COLO668 (cell line): ENCODE data around the gene POLR1C.
"Not testable (repeated sequence)": the region's sequence is repeated elsewhere in the genome, so short reads cannot be mapped to it uniquely, and the experiment has no call there.

Source experiments
- DNase-seq: peaks from one replicate; lab custom pipeline; 2025; ENCODE audit not compliant: unreplicated experiment; lab: John Stamatoyannopoulos, UW

The POLR1C gene

DNA sequence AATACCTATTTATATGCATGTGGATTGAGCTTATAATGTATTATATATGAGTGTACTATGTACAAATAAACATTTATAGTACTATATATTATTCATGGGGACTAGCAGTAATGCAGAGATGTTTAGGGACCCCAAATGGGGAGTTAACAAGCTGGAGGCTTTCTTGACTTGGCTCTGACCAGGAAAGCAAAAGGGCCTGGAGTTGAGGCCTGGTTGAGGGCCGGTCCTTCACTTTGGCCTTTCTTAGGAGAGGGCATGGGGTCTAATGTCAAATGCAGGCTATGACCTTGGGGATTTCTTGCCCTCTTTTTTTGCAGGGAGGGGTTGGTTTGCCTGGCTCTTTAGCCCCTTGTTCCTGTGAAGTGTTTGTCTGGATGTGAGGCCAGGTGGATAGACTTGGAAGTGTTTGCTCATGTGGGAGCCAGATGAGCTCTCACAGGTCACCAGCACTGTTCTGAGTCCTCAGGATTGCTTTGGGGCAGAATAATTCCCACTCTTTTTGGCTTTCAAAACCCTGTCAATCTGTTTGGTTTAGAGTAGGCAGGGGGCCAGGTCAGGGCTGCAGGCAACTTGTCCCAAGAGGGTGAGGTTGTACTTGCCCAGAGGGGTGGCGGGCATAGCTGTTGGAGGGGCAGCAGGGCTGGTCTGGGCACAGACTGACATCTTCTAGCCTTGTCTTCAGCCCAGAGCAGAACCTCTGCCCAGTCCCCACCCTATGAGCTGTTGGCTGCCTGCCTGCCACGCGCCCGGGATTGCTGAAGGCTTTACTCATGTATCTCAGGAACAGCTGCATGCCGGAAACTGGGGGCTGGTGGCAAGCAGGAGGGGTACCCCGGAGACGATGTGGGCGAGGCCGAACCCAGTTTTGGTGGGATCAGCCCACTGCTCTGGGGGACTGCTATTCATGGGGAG lies 24.9 kb upstream of the POLR1C start:
- no peak for DNase-seq

DNA sequence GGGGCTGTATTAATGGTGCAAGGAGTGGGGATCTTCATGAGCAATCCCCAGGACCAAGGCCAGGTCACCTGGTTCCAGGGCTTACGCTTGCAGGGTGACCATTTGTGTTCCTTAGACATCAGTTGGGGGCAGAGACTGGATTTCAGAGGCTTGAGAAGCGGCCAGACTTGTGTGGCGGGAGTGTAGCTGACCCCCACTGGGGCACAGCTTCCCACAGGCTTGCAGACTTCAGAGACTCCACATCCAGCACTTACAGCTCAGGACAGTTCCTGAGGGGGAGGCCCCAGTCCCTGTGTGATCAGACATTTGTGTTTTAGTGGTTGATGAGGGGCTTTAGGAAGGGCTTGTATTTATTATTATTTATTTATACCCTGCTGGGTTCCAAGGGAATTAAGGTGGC lies 24.2 kb upstream of the POLR1C start:
- no peak for DNase-seq

DNA sequence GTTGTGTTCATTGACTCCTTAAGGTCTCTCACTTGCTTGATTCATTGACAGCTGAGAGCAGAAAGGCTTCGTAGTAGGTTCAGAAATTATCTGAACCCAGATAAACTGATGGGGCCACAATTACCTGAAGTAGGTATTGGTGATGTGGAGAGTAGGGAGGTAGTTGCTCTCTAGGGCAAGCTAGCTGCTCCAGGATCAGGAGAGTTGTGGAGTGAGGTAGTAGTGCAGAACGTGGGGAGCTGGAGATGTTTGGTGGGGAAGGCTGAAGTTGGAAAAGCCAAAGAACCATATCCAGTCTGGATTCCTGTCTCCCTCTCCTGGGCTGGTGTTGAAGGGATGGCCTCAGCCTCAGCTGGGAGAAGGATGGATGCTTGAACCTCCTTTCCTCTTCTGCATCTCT lies 23.7 kb upstream of the POLR1C start:
- no peak for DNase-seq

DNA sequence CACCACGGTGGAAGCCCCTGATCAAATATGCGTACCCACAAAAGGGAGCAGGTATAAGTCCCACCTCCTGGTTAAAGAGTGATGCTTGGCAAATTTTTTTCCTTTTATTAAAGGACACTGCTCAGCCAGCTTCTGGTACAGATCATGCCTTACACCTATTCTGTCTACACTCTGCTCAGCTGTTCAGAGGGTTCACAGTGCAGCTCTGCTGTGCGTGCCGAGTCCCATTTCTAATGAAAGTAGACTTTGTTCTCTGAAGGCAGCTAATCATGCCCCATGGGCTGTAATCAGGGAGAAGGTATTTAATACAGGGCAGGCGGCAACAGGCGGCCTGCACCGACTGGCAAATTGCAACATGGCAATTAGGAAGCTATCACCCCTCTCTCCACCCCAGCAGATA lies 23.1 kb upstream of the POLR1C start:
- no peak for DNase-seq

DNA sequence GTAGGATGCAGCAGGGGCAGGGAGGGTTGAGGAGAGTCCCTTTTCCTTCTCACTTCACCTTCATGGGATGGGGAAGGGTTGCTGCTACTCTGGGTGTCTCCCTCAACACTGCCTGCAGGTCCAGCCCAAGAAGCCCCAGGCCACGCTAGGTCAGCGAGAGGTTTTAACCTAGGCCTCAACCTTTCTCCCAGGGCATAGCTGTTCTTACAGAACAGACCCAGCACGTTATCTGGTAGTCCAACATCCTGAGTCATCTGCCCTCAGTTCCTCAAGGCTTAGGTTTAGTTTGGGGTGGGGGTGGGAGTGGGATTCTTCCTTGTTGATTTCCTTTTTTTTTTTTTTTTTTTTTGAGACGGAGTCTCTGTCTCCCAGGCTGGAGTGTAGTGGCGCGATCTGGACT lies 22.6 kb upstream of the POLR1C start:
- no peak for DNase-seq

DNA sequence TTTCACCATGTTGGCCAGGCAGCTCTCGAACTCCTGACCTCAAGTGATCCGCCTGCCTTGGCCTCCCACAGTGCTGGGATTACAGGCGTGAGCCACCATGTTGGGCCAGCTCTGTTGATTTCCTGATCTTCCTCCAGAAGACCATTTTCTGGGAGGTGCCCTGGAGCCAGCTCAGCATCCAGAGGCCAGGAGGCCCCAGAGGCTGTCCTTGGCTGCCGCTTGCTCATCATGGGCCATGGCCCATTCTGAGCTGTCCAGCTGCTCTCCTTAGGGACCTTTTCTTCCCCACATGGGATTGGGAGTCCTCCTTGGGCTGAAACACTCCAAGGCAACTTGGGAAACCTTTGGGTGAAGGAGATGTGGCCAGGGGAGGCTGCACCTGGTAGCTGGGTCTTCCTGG lies 22.1 kb upstream of the POLR1C start:
- DNase-seq = no peak

DNA sequence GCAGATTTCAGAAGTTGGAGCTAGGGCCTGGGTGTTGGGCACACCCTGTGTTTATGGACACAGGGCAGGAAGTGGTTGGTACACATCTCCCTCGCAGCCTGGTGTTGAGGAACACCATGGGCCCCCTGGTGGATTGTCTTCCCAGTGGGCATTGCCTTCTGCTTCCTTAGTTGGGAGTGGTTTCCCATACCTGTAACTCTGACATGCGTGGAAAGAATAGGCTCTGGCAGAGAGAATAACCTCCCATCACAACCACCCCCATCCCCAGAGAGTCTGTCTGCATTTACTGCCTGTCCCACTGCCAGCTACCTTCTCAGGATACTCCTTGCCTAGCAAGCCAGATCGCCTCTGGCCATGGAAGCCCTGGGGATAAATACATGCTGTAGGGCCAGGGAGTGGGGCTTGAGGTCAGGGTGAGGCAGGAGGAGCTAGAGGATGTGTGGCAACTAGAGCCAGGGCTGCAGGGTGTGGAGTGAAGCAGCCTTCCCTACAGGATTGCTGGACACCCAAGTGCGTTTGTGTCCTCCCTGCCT lies 21.4 kb upstream of the POLR1C start:
- peak; percentile 2 for DNase-seq

DNA sequence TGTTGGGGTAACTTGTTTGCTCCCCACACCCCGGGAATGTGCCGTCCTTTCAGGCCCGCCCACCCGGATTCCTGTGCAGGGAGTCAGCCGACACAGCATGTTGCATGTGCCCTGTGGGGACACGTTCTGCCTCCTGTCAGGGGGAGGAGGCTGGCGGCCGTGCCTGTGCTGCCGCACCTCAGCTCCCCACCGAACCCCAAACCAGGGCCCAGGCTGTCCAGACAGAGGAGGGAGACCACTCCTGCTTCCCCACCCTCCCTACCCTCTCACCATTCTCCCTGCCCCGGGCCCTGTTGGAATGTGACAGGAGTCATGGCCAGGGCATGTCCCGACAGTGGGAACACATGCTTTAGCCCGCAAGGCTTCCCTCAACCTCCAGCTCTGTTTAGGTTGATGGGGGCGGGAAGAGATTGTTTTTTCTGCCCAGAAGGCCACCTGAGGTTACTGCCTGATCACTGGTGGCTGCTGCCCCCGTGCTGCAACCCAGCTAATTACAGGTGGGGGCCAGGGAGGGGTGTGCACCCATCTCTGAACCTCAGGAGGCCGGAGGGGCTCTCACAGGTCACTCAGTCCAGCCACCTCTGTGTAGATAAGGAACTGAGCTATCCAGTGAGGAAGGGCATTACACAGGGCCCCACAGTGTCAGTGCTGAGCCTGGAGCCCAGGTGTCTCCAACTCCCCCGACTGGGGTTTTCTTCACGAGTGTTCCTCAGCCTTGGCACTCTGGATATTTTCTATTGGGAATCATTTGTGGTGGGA lies 20.3 kb upstream of the POLR1C start:
- peak; percentile 2 for DNase-seq

DNA sequence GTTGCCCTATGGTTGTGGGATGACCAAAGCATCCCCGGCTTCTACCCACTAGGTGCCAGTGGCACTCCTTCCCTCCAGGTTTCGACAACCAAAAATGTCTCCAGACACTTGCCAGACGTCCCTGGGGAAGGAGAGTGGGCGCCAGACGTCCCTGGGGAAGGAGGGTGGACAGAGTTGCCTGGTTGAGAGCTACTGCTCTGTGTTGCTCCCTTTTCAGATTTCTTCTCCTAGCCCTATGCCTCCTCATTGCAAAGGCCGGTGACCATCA lies 19.8 kb upstream of the POLR1C start:
- no peak for DNase-seq

DNA sequence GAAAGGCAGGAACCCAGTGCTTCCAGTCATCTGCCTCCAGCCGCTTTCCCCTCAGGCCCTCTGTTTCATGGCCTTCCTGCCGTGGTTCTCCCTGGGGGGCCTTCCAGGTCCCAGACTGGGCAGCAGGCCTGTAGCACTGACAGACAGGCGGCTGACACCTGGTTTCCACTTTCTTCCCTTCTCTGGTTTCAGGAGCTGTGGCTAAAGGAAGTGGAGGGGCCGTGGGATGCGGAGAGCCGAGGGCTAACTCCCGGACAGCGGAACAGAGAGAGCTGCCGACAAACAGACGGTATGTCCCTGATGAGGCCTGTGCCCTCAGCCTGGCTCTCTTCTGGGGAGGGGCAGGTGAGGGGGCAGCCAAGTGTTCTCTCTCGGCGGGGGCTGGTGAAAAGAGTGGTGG lies 19.2 kb upstream of the POLR1C start:
- DNase-seq = no peak

DNA sequence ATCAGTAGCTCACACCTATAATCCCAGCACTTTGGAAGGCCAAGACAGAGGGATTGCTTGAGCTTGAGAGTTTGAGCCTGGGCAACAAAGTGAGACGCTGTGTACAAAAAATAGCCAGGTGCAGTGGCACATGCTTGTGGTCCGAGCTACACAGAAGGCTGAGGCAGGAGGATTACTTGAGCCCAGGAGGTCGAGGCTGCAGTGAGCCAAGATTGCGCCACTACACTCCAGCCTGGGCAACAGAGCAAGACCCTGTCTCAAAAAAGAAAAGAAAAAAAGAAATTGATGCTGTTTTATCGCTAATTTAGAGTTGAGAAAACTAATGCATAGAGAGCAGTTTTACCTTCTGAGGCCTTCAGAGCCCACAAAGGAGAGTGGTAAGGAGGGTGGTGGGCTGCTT lies 18.6 kb upstream of the POLR1C start:
- not testable (repeated sequence) for DNase-seq

DNA sequence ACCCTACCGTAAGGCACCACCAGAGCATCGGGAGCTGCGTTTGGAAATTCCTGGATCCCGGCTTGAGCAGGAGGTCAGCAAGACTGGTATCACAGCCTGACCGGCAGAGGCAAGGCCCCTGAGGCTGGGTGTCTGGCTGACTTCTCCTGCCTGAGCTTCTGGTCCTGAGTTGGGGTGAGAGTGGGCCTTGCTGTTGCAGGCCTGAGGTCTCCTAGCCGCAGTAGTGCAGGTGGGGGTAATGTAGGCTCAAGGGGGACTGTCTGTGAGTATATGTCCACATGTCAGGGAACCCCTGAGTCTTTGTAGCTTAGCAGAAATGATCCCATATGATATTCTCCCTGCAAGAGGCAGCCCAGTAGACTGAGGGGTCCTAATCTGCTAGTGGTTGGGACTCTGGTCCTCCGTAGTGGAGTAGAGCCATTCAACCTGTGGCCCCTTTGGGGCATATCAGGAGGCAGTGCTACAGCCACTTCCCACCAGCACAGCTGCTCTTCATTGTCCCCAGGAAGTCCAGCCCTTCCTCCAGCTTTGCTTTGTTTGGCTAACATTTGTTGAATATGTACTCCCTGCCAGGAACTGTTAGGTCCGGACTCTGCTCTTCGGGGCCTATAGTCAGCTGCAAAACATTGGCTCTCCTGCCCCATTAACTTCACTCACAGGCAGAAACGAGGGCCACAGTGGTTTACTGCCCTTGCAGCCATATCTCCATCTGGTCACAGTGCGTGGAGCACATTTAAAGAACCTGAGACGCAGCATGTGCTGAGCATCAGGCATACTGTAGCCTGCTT lies 17.7 kb upstream of the POLR1C start:
- no peak for DNase-seq

DNA sequence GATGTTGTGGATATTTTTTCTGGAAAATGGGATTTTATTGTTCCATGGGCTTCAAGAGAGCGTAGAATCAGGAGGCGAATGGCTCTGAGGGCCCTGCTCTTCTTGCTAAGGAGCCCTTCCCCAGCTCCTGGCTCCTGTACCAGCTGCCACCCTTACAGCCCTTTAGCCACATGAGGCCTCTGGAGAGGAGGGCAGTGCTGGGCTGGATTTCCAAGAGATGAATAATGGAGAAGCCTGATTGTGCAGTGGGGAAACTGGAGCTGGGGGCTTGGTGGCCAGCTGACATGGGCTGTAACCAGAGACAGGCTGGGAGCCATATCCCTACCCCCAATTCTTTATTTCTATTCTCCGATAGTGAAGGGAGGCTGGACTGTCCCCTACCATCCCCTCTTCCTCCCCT lies 16.0 kb upstream of the POLR1C start:
- DNase-seq = no peak

DNA sequence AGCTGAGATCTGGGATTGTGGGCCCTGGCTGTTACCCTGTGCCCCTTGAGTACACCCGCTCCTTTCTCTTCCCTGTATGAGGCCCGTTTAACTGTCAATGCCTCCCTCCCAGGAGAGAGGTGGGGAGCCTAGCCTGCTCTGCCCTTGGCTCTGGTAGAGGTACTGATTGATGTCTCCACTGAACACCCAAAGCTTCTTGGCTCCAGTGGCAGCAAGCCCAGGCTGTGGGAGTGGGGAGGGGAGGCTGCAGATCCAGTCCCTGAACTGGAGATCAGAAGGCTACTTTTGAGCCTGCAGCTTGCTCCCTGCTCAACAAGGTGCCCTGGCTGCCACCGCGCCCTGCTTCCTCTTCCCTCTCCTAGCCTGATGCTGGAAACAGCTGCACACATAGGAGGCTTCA lies 14.2 kb upstream of the POLR1C start:
- no peak for DNase-seq

DNA sequence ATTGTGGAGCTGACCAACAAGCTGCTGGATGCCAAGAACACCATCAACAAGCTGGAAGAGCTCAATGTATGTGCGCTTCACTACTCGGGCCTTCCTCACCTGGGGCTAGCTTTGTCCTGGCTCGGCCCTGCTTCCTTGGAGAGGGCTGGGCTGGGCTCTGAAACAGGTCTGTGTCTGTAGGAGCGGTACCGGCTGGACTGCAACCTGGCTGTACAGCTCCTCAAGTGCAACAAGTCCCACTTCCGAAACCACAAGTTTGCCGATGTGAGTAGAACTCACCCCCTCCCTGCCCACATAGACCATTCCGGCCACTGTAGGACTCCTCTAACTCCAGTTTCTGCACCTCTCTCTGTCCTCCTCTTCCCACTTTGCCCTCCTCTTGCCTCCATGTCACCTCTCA lies 13.4 kb upstream of the POLR1C start:
- no peak for DNase-seq

DNA sequence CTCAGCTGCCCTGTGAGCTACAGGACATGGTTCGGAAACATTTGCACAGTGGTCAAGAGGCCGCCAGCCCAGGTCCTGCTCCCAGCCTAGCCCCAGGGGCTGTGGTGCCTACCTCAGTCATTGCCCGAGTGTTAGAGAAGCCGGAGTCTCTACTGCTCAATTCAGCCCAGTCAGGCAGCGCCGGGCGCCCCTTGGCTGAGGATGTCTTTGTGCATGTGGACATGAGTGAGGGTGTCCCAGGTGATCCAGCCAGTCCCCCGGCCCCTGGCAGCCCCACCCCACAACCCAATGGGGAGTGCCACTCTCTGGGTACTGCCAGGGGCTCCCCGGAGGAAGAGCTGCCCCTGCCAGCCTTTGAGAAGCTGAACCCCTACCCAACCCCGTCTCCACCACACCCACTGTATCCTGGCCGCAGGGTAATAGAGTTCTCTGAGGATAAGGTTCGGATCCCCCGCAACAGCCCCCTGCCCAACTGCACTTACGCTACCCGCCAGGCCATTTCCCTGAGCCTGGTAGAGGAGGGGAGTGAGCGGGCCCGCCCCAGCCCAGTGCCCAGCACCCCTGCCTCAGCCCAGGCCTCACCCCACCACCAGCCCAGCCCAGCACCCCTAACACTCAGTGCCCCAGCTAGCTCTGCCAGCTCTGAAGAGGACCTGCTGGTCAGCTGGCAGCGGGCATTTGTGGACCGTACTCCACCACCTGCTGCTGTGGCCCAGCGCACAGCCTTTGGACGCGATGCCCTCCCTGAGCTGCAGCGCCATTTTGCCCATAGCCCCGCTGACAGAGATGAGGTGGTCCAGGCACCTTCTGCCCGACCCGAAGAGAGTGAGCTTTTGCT lies 11.9 kb upstream of the POLR1C start:
- no peak for DNase-seq

DNA sequence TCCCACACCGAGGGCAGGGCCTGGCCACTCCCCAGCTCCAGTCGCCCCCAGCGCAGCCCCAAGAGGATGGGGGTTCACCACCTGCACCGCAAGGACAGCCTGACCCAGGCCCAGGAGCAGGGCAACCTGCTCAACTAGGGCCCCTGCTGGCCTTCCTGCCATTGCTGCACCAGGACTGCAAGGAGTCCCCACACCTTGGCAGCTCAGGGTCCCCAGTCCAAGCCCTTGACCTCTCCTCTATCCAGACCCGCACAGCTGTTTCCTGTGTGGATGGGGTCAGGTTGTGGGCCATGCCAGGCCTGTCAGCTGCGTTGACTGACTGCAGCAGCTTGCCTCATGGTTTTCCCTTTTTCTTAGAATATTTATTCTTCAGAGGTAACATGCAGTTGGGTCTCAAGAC lies 11.2 kb upstream of the POLR1C start:
- no peak for DNase-seq

DNA sequence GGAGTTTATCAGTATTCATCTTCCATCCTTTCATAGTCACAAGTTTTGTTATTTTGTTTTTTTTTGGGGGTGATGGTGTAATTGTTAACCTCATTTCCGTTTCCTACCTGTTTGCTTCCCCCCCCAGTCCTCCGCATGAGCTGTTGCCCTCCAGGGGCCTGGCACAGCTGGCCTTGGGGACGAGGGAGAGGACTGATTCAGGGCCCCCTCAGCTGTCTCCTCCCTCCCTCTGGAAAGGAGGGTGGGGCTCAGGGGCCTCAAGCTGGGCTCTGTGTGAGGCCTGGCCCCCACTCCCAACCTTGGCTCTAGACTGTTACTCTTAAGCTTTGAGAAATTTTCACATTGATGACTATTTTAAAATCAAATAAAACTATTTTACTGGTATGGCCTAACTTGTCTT lies 10.7 kb upstream of the POLR1C start:
- no peak for DNase-seq

DNA sequence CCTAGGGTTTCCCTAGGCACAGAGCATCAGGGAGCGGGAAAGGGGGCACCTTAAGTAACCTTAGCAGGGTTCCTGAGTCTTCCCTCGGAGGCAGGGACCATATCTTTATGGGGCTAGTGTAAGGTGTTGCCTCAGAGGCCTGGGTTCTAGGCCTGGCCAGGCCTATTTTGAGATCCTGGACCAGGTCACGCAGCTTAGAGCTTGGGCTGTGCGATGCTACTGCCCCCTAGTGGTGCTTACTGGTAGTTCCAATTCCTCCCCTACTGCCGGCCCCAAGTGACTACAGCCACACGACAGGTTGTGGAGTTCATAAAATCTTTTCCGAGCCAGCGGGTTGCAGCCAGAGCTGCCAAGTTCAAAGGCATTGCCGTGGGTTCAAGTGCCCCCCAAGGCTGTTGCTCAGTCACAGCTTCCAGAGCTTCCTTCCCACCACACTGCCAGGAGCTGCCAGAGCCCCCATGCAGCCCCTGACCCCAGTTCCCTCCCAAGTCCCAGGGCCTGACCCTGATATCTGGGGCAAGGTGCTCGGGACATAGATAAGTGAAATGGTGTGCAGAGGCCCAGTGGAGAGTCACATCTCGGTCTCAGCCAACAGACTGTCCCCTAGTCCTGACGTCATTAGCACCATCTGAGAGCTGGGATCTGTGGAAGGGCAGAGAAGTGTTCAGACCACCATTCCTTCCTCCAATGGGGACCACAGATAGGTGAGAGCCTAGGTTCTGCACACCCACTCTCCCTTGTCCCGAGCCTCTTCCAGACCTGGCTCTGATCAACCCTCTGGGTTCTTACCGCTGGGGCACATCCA lies 10.0 kb upstream of the POLR1C start:
- DNase-seq = peak; percentile 68
